Measurements from ENCODE around the gene HPS4. TPM values are rescaled to one million over a fixed set of nuclear protein-coding genes. Genes with fewer than 3 reads are reported as not detected.

The HPS4 gene
- total and polyA plus RNA-seq, 2 experiments from 2014 or later, result 16.2 to 27.1 TPM

GRCh38 chr22:26496456-26496855, 12.9 kb upstream of the HPS4 start:
- H3K36me3 ChIP-seq (ENCODE audit: low read depth), result peaks cover 52% of the 10 kb centered on the region
- no peaks in the 10 kb centered on the region for H3K9me3 ChIP-seq (ENCODE audit: low read depth)
- H3K4me2 ChIP-seq (ENCODE audit: unreplicated experiment), result no peak overlapping the region
- peaks cover 10% of the 10 kb centered on the region for H3F3A ChIP-seq (ENCODE audit: insufficient read depth)
- H3K9me2 ChIP-seq (ENCODE audit: insufficient read depth), result no peaks in the 10 kb centered on the region
- no peak for TF ChIP-seq EZH2 (IDR thresholded peaks at IDR 0.05; ENCODE audit: insufficient read depth, poor library complexity, severe bottlenecking)
- no peak for TF ChIP-seq EZH2phosphoT487 (IDR thresholded peaks at IDR 0.05; ENCODE audit: insufficient read depth, low read depth)
- in situ Hi-C loops (cut with MboI), result no loop called here
- WGBS, 2 experiments (ENCODE audit: low coverage in 1 of 2, low lambda C conversion rate in 2 of 2, missing lambda C conversion rate in 2 of 2), result 88 to 96% methylated on average over 4 of the region's 4 CpGs
- no peak overlapping the region for H3K4me3 ChIP-seq
- DNase-seq, result no peak
- H4K20me1 ChIP-seq (ENCODE audit: insufficient read depth), result no peaks in the 10 kb centered on the region
- H2AFZ ChIP-seq, result no peak overlapping the region
- H3K79me2 ChIP-seq (ENCODE audit: insufficient read depth), result peaks cover 5% of the 10 kb centered on the region
- no peak overlapping the region for H3K9ac ChIP-seq
- no peaks in the 10 kb centered on the region for H3K27me3 ChIP-seq (replicated peaks; ENCODE audit: insufficient read depth)
- H3K4me1 ChIP-seq (ENCODE audit: insufficient read depth), result peaks cover 7% of the 10 kb centered on the region
- H3K27ac ChIP-seq, result no peak overlapping the region

- H3K9me2 ChIP-seq (ENCODE audit: insufficient read depth), result no peaks in the 10 kb centered on the region
- TF ChIP-seq EZH2 (IDR thresholded peaks at IDR 0.05; ENCODE audit: insufficient read depth, poor library complexity, severe bottlenecking) (no peak), EZH2phosphoT487 (IDR thresholded peaks at IDR 0.05; ENCODE audit: insufficient read depth, low read depth) (no peak)
- peaks cover 51% of the 10 kb centered on the region for H3K36me3 ChIP-seq (ENCODE audit: low read depth)
Measured at GRCh38 chr22:26494506-26494905, 10.9 kb upstream of the HPS4 start.

GRCh38 chr22:26492220-26492619, 8.6 kb upstream of the HPS4 start:
- TF ChIP-seq EZH2phosphoT487 (IDR thresholded peaks at IDR 0.05; ENCODE audit: insufficient read depth, low read depth), result no peak
- TF ChIP-seq EZH2 (IDR thresholded peaks at IDR 0.05; ENCODE audit: insufficient read depth, poor library complexity, severe bottlenecking), result no peak
- H3K36me3 ChIP-seq (ENCODE audit: low read depth), result peaks cover 35% of the 10 kb centered on the region
- no peak overlapping the region for H3K27ac ChIP-seq
- in situ Hi-C loops (cut with MboI), result no loop called here
- no peak for DNase-seq
- no peak overlapping the region for H3K9ac ChIP-seq
- no peaks in the 10 kb centered on the region for H3K9me2 ChIP-seq (ENCODE audit: insufficient read depth)
- no peak overlapping the region for H2AFZ ChIP-seq
- H3F3A ChIP-seq (ENCODE audit: insufficient read depth), result no peaks in the 10 kb centered on the region
- no peaks in the 10 kb centered on the region; the same call in 1 of the 2 replicates for H3K79me2 ChIP-seq (ENCODE audit: insufficient read depth)
- H3K4me3 ChIP-seq, result no peak overlapping the region
- 95 to 96% methylated on average over 9 of the region's 9 CpGs for WGBS, 2 experiments (ENCODE audit: low coverage in 1 of 2, low lambda C conversion rate in 2 of 2, missing lambda C conversion rate in 2 of 2)
- no peak overlapping the region for H3K4me2 ChIP-seq (ENCODE audit: unreplicated experiment)
- no peaks in the 10 kb centered on the region for H3K9me3 ChIP-seq (ENCODE audit: low read depth)
- H3K4me1 ChIP-seq (ENCODE audit: insufficient read depth), result no peaks in the 10 kb centered on the region
- no peaks in the 10 kb centered on the region for H4K20me1 ChIP-seq (ENCODE audit: insufficient read depth)
- no peaks in the 10 kb centered on the region for H3K27me3 ChIP-seq (replicated peaks; ENCODE audit: insufficient read depth)

More at GRCh38 chr22:26494506-26494905, 10.9 kb upstream of the HPS4 start:
- no peak overlapping the region for H3K4me2 ChIP-seq (ENCODE audit: unreplicated experiment)
- H4K20me1 ChIP-seq (ENCODE audit: insufficient read depth), result no peaks in the 10 kb centered on the region
- H3K27me3 ChIP-seq (replicated peaks; ENCODE audit: insufficient read depth), result no peaks in the 10 kb centered on the region
- peaks cover 2% of the 10 kb centered on the region for H3K79me2 ChIP-seq (ENCODE audit: insufficient read depth)
- H3F3A ChIP-seq (ENCODE audit: insufficient read depth), result no peaks in the 10 kb centered on the region
- no peaks in the 10 kb centered on the region for H3K9me3 ChIP-seq (ENCODE audit: low read depth)
- no peaks in the 10 kb centered on the region for H3K4me1 ChIP-seq (ENCODE audit: insufficient read depth)
- no peak overlapping the region for H3K27ac ChIP-seq
- in situ Hi-C loops (cut with MboI), result no loop called here
- H3K4me3 ChIP-seq, result no peak overlapping the region
- no peak overlapping the region for H2AFZ ChIP-seq
- no peak overlapping the region for H3K9ac ChIP-seq
- DNase-seq, result no peak

- H3K4me2 ChIP-seq (ENCODE audit: unreplicated experiment), result no peak overlapping the region
- H4K20me1 ChIP-seq (ENCODE audit: insufficient read depth), result no peaks in the 10 kb centered on the region
- TF ChIP-seq EZH2phosphoT487 (IDR thresholded peaks at IDR 0.05; ENCODE audit: insufficient read depth, low read depth) (no peak), EZH2 (IDR thresholded peaks at IDR 0.05; ENCODE audit: insufficient read depth, poor library complexity, severe bottlenecking) (no peak)
- 88 to 89% methylated on average over 4 of the region's 4 CpGs for WGBS, 2 experiments (ENCODE audit: low coverage in 1 of 2, low lambda C conversion rate in 2 of 2, missing lambda C conversion rate in 2 of 2)
- H3K9ac ChIP-seq, result no peak overlapping the region
- no peaks in the 10 kb centered on the region for H3K27me3 ChIP-seq (replicated peaks; ENCODE audit: insufficient read depth)
- no peak overlapping the region for H3K4me3 ChIP-seq
- H3K9me3 ChIP-seq (ENCODE audit: low read depth), result no peaks in the 10 kb centered on the region
- H2AFZ ChIP-seq, result no peak overlapping the region
- peaks cover 19% of the 10 kb centered on the region for H3K79me2 ChIP-seq (ENCODE audit: insufficient read depth)
- no peak overlapping the region for H3K27ac ChIP-seq
- H3K4me1 ChIP-seq (ENCODE audit: insufficient read depth), result peaks cover 8% of the 10 kb centered on the region
- in situ Hi-C loops (cut with MboI), result no loop called here
- H3K9me2 ChIP-seq (ENCODE audit: insufficient read depth), result no peaks in the 10 kb centered on the region
- H3K36me3 ChIP-seq (ENCODE audit: low read depth), result peaks cover 25% of the 10 kb centered on the region
- no peaks in the 10 kb centered on the region; the same call in 1 of the 2 replicates for H3F3A ChIP-seq (ENCODE audit: insufficient read depth)
- no peak for DNase-seq
Measured at GRCh38 chr22:26489447-26490036, 6.0 kb upstream of the HPS4 start.
